Loucy (cell line): ENCODE measurements around the gene SEL1L3.
"Not testable (repeated sequence)": the region's sequence is repeated elsewhere in the genome, so short reads cannot be mapped to it uniquely, and the experiment has no call there.

Source experiments
- H2AFZ ChIP-seq: fragments of 200-600 bp; sonication (generic); 2 replicates; pipeline ENCODE4 v1.6.0; 2016; ENCODE audit warnings: antibody characterized with exemption, mild to moderate bottlenecking, low read length, moderate library complexity
- H3F3A ChIP-seq: fragments of 200-600 bp; 2 replicates; pipeline ENCODE4 v1.6.0; 2016; ENCODE audit warnings: antibody characterized with exemption, low read depth, mild to moderate bottlenecking
- H3K27me3 ChIP-seq: fragments of 200-600 bp; sonication (generic); 2 replicates; pipeline ENCODE4 v1.6.1; 2014; ENCODE audit warnings: low read length, mild to moderate bottlenecking; ENCODE audit not compliant: insufficient read depth, poor library complexity, severe bottlenecking
- H3K36me3 ChIP-seq: fragments of 200-600 bp; sonication (generic); 2 replicates; pipeline ENCODE4 v1.6.1; 2016; ENCODE audit warnings: low read length; ENCODE audit not compliant: insufficient read depth
- H3K4me1 ChIP-seq: fragments of 200-600 bp; sonication (generic); 2 replicates; pipeline ENCODE4 v1.5.1; 2014; ENCODE audit warnings: low read length, mild to moderate bottlenecking; ENCODE audit not compliant: insufficient read depth, poor library complexity, severe bottlenecking
- H3K4me2 ChIP-seq: fragments of 200-600 bp; sonication (generic); 2 replicates; pipeline ENCODE4 v1.6.0; 2014; ENCODE audit warnings: antibody characterized with exemption, low read length, low read depth, mild to moderate bottlenecking; ENCODE audit not compliant: poor library complexity, severe bottlenecking
- H3K4me3 ChIP-seq: fragments of 200-600 bp; sonication (generic); 2 replicates; pipeline ENCODE4 v1.5.1; 2014; ENCODE audit warnings: low read length, mild to moderate bottlenecking, mixed read lengths; ENCODE audit not compliant: poor library complexity, severe bottlenecking
- H3K79me2 ChIP-seq: fragments of 200-600 bp; sonication (generic); 2 replicates; pipeline ENCODE4 v1.6.1; 2014; ENCODE audit warnings: low read length; ENCODE audit not compliant: insufficient read depth
- H3K9ac ChIP-seq: fragments of 200-600 bp; sonication (generic); 2 replicates; pipeline ENCODE4 v1.6.0; 2014; ENCODE audit warnings: mild to moderate bottlenecking, low read depth, low read length, moderate library complexity; ENCODE audit not compliant: poor library complexity, severe bottlenecking
- H3K9me2 ChIP-seq: fragments of 200-600 bp; sonication (generic); replicated peaks from 2 replicates; pipeline ENCODE4 v1.6.1; 2016; ENCODE audit warnings: low read depth, low read length, mixed read lengths
- H3K9me3 ChIP-seq: fragments of 200-600 bp; sonication (generic); 2 replicates; pipeline ENCODE4 v1.6.1; 2014; ENCODE audit warnings: mild to moderate bottlenecking, antibody characterized with exemption, low read length, low read depth; ENCODE audit not compliant: insufficient read depth
- H4K20me1 ChIP-seq: fragments of 200-600 bp; sonication (generic); 2 replicates; pipeline ENCODE4 v1.6.0; 2014; ENCODE audit warnings: antibody characterized with exemption, low read length, mild to moderate bottlenecking; ENCODE audit not compliant: insufficient read depth, poor library complexity, severe bottlenecking
- EZH2phosphoT487 ChIP-seq: fragments of 200-600 bp; IDR thresholded peaks from 2 replicates; pipeline ENCODE4 v1.6.1; 2018; ENCODE audit warnings: antibody characterized with exemption, mild to moderate bottlenecking, moderate library complexity, borderline replicate concordance
- TF ChIP-seq, protein P1 (sequence below): fragments of 200-600 bp; sonication (generic); conservative IDR thresholded peaks from 2 replicates; pipeline ENCODE4 v1.5.1; 2014; ENCODE audit warnings: mild to moderate bottlenecking, antibody characterized with exemption, low read length

SEL1L3 gene

DNA sequence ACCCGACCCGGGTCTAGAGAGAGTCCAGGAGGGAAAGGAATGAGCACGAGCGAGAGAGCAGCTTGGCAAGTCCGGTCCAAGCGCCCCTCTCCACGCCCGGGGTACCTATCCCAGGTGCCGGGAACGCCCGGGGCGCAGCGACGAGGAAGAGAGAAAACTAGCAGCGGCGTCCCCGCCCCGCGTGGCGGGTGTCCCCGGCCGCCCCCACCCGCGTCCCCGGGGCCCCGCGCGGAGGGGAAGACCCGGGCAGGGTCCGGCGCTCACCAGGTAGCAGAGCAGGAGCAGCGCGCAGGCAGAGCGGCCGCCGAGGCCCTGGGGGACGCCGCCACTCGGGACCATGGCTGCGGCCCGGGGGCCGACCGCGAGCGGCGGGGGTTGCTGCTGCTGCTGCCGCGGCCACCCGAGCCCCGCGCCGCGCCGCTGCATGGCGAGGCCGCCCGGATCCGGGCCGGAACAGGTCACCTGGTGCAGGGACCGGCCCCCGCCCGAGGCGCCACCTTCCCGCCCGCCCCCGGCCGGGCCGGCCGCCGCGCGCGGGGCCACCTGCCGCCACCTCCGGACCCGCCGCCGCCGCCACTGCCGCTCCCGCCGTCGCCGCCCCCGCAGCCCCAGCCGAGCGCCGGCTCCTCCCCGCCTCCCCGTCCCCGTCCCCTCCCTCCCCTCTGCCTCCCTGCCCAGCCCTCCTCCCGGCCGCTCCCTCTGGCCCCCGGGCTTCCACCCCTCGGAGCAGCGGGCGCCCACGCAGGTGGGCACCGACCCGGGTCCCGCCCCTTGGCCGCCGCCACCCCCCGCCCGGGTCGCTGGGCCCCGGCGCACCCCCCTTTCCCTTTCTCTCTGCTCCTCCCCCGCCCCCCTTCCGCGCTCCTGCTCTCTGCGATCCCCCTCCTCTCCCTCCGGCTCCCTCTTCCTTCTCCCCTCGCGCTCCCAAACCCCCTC lies at the start of gene SEL1L3:
SEL1L3 (minus strand) TSS at position 578 of the 936 bp plus-strand sequence; CDS start at position 426, 152 bp downstream.
- H2AFZ ChIP-seq: no peak within 1 kb of the TSS
- no peaks in the 10 kb centered on the region for H4K20me1 ChIP-seq
- no peaks in the 10 kb centered on the region for H3K9me2 ChIP-seq
- H3K79me2 ChIP-seq: no peaks in the 10 kb centered on the region
- H3K9ac ChIP-seq: no peak within 1 kb of the TSS
- TF ChIP-seq EZH2phosphoT487: no peak
- TF ChIP-seq, protein P1, sequence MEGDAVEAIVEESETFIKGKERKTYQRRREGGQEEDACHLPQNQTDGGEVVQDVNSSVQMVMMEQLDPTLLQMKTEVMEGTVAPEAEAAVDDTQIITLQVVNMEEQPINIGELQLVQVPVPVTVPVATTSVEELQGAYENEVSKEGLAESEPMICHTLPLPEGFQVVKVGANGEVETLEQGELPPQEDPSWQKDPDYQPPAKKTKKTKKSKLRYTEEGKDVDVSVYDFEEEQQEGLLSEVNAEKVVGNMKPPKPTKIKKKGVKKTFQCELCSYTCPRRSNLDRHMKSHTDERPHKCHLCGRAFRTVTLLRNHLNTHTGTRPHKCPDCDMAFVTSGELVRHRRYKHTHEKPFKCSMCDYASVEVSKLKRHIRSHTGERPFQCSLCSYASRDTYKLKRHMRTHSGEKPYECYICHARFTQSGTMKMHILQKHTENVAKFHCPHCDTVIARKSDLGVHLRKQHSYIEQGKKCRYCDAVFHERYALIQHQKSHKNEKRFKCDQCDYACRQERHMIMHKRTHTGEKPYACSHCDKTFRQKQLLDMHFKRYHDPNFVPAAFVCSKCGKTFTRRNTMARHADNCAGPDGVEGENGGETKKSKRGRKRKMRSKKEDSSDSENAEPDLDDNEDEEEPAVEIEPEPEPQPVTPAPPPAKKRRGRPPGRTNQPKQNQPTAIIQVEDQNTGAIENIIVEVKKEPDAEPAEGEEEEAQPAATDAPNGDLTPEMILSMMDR: no peak
- no peaks in the 10 kb centered on the region for H3F3A ChIP-seq
- H3K36me3 ChIP-seq: no peaks in the 10 kb centered on the region
- H3K9me3 ChIP-seq: no peaks in the 10 kb centered on the region
- no peak within 1 kb of the TSS for H3K4me2 ChIP-seq
- no peaks in the 10 kb centered on the region for H3K27me3 ChIP-seq
- no peak within 1 kb of the TSS for H3K4me3 ChIP-seq
- H3K4me1 ChIP-seq: peaks cover 13% of the 10 kb centered on the region

DNA sequence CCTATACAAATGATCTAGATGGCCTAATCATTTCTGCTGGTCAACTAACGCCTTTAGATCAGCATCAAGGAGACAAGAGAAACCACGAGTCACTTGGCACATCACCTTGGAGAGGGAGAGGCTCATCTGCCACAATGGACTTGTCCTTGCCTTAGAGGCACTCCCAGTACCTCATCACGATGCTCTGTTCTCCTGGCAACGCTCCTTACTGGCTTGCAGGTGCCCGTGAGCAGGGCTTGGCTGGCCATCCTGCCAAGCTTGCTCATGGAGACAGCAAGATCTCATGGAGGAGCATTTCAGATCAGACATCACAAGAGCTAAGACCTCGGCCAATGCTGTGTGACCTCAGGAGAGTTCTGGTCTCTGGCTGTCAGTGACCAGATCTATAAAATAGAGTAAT lies 48.6 kb upstream of the SEL1L3 start:
- no peak overlapping the region for H2AFZ ChIP-seq
- H3F3A ChIP-seq: no peaks in the 10 kb centered on the region
- no peaks in the 10 kb centered on the region for H3K9me2 ChIP-seq
- TF ChIP-seq, protein P1: no peak
- no peak for TF ChIP-seq EZH2phosphoT487
- H3K36me3 ChIP-seq: no peaks in the 10 kb centered on the region
- H3K9ac ChIP-seq: no peak overlapping the region
- no peaks in the 10 kb centered on the region for H4K20me1 ChIP-seq
- H3K4me3 ChIP-seq: no peak overlapping the region
- peaks cover 8% of the 10 kb centered on the region for H3K27me3 ChIP-seq
- H3K79me2 ChIP-seq: 0 out of 2 replicates have a peak, but pooled peaks cover 5% of the 10 kb centered on the region
- H3K4me1 ChIP-seq: peaks cover 11% of the 10 kb centered on the region
- no peak overlapping the region for H3K4me2 ChIP-seq
- no peaks in the 10 kb centered on the region for H3K9me3 ChIP-seq

DNA sequence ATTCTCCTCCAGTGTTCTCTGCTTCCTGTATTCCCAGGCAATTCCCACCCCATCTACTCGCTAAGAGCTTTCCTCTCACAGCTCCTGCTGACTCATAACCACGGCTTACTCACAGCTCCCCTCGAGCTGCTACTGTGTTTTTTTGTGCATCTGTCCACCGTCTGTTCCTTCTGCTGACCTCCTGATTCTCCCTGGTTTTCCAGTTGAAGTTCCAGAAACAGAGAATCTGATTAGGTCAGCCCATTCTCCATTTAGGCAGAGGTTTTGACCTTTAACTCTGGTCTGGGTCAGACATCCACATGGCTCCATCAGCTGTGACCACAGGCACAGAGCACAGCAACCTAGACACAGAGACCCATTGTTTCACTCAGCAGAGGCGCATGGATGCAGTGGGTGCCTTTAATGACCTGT lies 45.7 kb upstream of the SEL1L3 start:
- H3K9ac ChIP-seq: no peak overlapping the region
- TF ChIP-seq EZH2phosphoT487: no peak
- TF ChIP-seq, protein P1: no peak
- H4K20me1 ChIP-seq: no peaks in the 10 kb centered on the region
- no peak overlapping the region for H3K4me3 ChIP-seq
- H3K4me2 ChIP-seq: no peak overlapping the region
- no peaks in the 10 kb centered on the region for H3K9me2 ChIP-seq
- no peaks in the 10 kb centered on the region for H3F3A ChIP-seq
- H3K27me3 ChIP-seq: peaks cover 6% of the 10 kb centered on the region
- no peaks in the 10 kb centered on the region for H3K79me2 ChIP-seq
- H3K9me3 ChIP-seq: no peaks in the 10 kb centered on the region
- no peaks in the 10 kb centered on the region for H3K4me1 ChIP-seq
- H3K36me3 ChIP-seq: no peaks in the 10 kb centered on the region
- H2AFZ ChIP-seq: no peak overlapping the region

DNA sequence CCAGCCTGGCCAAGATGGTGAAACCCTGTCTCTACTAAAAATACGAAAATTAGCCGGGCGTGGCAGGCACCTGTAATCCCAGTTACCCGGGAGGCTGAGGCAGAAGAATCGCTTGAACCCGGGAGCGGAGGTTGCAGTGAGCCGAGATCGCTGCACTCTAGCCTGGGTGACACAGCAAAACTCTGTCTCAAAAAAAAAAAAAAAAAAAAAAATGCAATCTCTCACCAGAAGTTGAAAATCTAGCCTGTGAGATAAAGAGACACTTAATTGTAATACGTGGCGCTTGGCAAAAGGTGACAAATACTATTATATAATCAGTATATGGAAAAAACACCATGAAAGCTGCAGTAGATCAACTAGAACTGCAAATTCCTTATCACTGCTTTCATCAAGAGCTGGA lies 43.3 kb upstream of the SEL1L3 start:
- not testable (repeated sequence) for H3K4me3 ChIP-seq, H3F3A ChIP-seq, H3K27me3 ChIP-seq, H3K4me1 ChIP-seq, H3K79me2 ChIP-seq, H2AFZ ChIP-seq, H3K4me2 ChIP-seq, H3K36me3 ChIP-seq, H3K9me3 ChIP-seq, H3K9me2 ChIP-seq, H3K9ac ChIP-seq, H4K20me1 ChIP-seq
